Sigmoid colon (tissue), 4 donors: ENCODE data around the gene ZNF219.
A peak's percentile ranks its signal among the peaks of the same experiment; 100 is the strongest.

Experiments
- CTCF ChIP-seq, 4 experiments: fragments of 450-650 bp in 3 of 4; fragments of 200-600 bp in 1 of 4; IDR thresholded peaks; one replicate each; pipeline ENCODE4 v1.5.1; 2016 to 2019; ENCODE audit warnings: antibody characterized with exemption in 4 of 4, mild to moderate bottlenecking in 3 of 4, moderate library complexity in 2 of 4
- EP300 ChIP-seq, 4 donors: sonication (generic); formaldehyde crosslinking; IDR thresholded peaks; one replicate each; pipeline ENCODE4 v1.6.1; 2017; ENCODE audit warnings: antibody characterized with exemption in 4 of 4
- POLR2A ChIP-seq, 2 donors: fragments of 450-650 bp; IDR thresholded peaks; one replicate each; pipeline ENCODE4 v1.6.1; 2016; ENCODE audit warnings: antibody characterized with exemption in 2 of 2, mild to moderate bottlenecking in 2 of 2, moderate library complexity in 2 of 2
- POLR2AphosphoS5 ChIP-seq, 4 donors: sonication (generic); formaldehyde crosslinking; IDR thresholded peaks; one replicate each; pipeline ENCODE4 v1.6.1; 2017; ENCODE audit warnings: antibody characterized with exemption in 4 of 4

- no peak for TF ChIP-seq CTCF (IDR thresholded peaks at IDR 0.05)
- TF ChIP-seq EP300 (IDR thresholded peaks at IDR 0.05) = no peak
- no peak for TF ChIP-seq POLR2A (IDR thresholded peaks at IDR 0.05)
- peak; percentile 47 to 64 (median 58) for TF ChIP-seq POLR2AphosphoS5 (IDR thresholded peaks at IDR 0.05)
Observed at GRCh38 chr14:21098076-21098891, at the start of gene ZNF219.
